Stomach (tissue), 9 donors: ENCODE data around the gene FGGY. TPM values are rescaled to one million over a fixed set of nuclear protein-coding genes. Genes with fewer than 3 reads are reported as not detected.

ENCODE experiments used
- DNase-seq, 2 donors: peaks; one replicate each; pipeline versions ENCODE4 v3.0.0 to v3.0.0-alpha.2; 2013 to 2019
- H3K27ac ChIP-seq, 5 donors: fragments of 200-600 bp in 4 of 5; sonication (generic) in 4 of 5; one replicate each; pipeline ENCODE4 v1.5.1; 2013 to 2019; ENCODE audit warnings: mild to moderate bottlenecking in 1 of 5, moderate library complexity in 1 of 5
- H3K27me3 ChIP-seq, 3 donors: fragments of 200-600 bp; sonication (generic); one replicate each; pipeline ENCODE4 v1.5.1; 2017 to 2019; ENCODE audit warnings: mixed run types in 1 of 3
- H3K36me3 ChIP-seq, 4 donors: fragments of 200-600 bp; sonication (generic); 1 replicate in 3 of 4; 2 replicates in 1 of 4; pipeline ENCODE4 v1.5.1; 2016 to 2019
- H3K4me1 ChIP-seq, 4 donors: fragments of 200-600 bp; sonication (generic); one replicate each; pipeline ENCODE4 v1.5.1; 2016 to 2019
- H3K4me3 ChIP-seq, 4 donors: fragments of 200-600 bp; sonication (generic) in 3 of 4; one replicate each; pipeline ENCODE4 v1.5.1; 2016 to 2019; ENCODE audit warnings: mild to moderate bottlenecking in 1 of 4
- H3K9me3 ChIP-seq, 4 donors: fragments of 200-600 bp; sonication (generic); one replicate each; pipeline ENCODE4 v1.5.1; 2016 to 2019
- EP300 ChIP-seq: sonication (generic); formaldehyde crosslinking; IDR thresholded peaks from one replicate; pipeline ENCODE4 v1.6.1; 2017; ENCODE audit warnings: antibody characterized with exemption
- POLR2A ChIP-seq, 4 donors: fragments of 450-650 bp; IDR thresholded peaks; one replicate each; pipeline ENCODE4 v1.6.1; 2016; ENCODE audit warnings: antibody characterized with exemption in 4 of 4, control low read depth in 2 of 4, mild to moderate bottlenecking in 1 of 4, moderate library complexity in 1 of 4
- POLR2AphosphoS5 ChIP-seq, 3 donors: sonication (generic); formaldehyde crosslinking; IDR thresholded peaks; one replicate each; pipeline ENCODE4 v1.6.1; 2016; ENCODE audit warnings: antibody characterized with exemption in 3 of 3
- WGBS, 5 donors: extraction: QIAGEN DNeasy Blood & Tissue Kit in 3 of 5; methylation state at CpG; one replicate each; pipeline versions ENCODE4 v1.1.5 to v1.1.7; 2013 to 2018; 5-methylcytosine and 5-hydroxymethylcytosine counted together
- intact Hi-C: fragments of 100-400 bp; cut with DNase I; formaldehyde crosslinking; loops from one replicate; pipeline ENCODE4 v1.15.1; 2023; ENCODE audit warnings: low total_unique reads
- polyA plus RNA-seq, 3 donors: library from polyadenylated mRNA; stranded (reverse); fragments of 200-250 nt; gene quantifications; one replicate each; pipeline ENCODE4 v1.2.3, GENCODE V29; 2013
- total RNA-seq, 5 donors: library from RNA; depleted of rRNA; stranded (reverse); fragments of >200 nt; gene quantifications; one replicate each; pipeline versions ENCODE4 v1.1.0 to v1.2.3, GENCODE V29; 2014 to 2016
- TF ChIP-seq, protein P1 (sequence below), 7 experiments: fragments of 450-650 bp in 4 of 7; fragments of 200-600 bp in 3 of 7; sonication (generic) in 3 of 7; IDR thresholded peaks; one replicate each; pipeline ENCODE4 v1.5.1; 2016 to 2019; ENCODE audit warnings: antibody characterized with exemption in 7 of 7, control low read depth in 2 of 7, mild to moderate bottlenecking in 1 of 7
- donor health status: healthy with polysubstance abuse.
- donor health status: Bipolar disorder and iron deficiency.
- donor health status: healthy.

Gene FGGY
- total and polyA plus RNA-seq, 8 donors: 6.2 to 40.6 (median 10.8) TPM

DNA sequence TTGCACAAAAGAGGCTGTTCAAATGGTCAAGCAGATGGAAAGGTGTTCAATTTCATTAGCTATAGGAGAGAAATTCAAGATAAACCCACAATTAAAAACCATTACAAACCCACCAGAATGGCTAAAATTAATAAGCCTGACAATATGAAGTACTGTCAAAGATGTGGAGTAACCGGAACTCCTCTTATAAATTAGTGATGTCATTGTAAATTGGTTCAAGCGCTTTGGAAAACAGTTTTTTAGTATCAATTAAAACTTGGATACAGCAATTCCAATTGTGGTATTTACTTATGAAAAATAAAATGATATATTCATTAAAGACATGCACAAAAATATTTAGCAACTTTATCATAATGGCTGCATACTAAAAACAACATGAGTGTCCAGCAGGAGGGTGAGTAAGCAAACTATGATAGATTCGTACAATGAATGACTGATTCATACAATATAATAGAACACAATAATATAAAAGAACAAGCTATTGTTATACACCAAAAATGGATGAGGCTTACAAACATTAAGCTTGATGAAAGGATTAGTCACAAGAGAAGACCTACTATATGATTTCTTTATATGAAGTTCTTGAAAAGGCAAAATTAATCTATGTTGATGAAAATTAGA is 38.4 kb upstream of the FGGY start:
- DNase-seq: no peak
- Histone ChIP-seq H3K4me1 (no peaks in the 10 kb centered on the region), H3K27me3 (no peaks in the 10 kb centered on the region), H3K9me3 (no peaks in the 10 kb centered on the region), H3K4me3 (no peak overlapping the region), H3K27ac (no peak overlapping the region), H3K36me3 (no peaks in the 10 kb centered on the region)
- intact Hi-C loops: no loop called here
- WGBS, 5 donors: 85 to 96% (median 91%) methylated on average over 3 of the region's 3 CpGs
- TF ChIP-seq POLR2A (IDR thresholded peaks at IDR 0.05) (no peak), EP300 (no peak), POLR2AphosphoS5 (IDR thresholded peaks at IDR 0.05) (no peak)
- TF ChIP-seq, protein P1, sequence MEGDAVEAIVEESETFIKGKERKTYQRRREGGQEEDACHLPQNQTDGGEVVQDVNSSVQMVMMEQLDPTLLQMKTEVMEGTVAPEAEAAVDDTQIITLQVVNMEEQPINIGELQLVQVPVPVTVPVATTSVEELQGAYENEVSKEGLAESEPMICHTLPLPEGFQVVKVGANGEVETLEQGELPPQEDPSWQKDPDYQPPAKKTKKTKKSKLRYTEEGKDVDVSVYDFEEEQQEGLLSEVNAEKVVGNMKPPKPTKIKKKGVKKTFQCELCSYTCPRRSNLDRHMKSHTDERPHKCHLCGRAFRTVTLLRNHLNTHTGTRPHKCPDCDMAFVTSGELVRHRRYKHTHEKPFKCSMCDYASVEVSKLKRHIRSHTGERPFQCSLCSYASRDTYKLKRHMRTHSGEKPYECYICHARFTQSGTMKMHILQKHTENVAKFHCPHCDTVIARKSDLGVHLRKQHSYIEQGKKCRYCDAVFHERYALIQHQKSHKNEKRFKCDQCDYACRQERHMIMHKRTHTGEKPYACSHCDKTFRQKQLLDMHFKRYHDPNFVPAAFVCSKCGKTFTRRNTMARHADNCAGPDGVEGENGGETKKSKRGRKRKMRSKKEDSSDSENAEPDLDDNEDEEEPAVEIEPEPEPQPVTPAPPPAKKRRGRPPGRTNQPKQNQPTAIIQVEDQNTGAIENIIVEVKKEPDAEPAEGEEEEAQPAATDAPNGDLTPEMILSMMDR (IDR thresholded peaks at IDR 0.05): no peak

DNA sequence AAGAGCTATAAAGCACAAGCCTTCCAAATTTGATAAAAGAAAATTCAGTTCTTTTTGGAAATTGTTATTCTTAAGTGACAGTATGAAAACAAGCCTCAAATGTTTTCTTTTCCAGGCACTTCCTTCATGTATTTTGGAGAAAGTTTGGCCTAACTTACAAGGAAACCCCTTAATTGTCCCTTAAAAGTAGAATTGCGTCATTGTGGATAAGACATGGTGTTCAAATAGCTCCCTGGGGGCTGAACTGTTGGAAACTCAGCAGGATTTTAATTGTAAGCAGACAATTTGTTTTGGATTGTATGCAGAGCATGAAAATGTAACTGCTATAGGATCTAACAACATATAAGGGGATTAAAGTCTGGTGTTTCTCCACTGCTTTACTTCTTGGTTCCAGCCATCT is 35.4 kb upstream of the FGGY start:
- 68 to 85% (median 77%) methylated on average over 1 of the region's 1 CpG for WGBS, 5 donors
- H3K36me3 ChIP-seq: no peaks in the 10 kb centered on the region
- TF ChIP-seq POLR2AphosphoS5 (IDR thresholded peaks at IDR 0.05) (no peak), EP300 (no peak), POLR2A (IDR thresholded peaks at IDR 0.05) (no peak)
- TF ChIP-seq, protein P1 (IDR thresholded peaks at IDR 0.05): no peak
- H3K27ac ChIP-seq: peak overlapping the region in 1 of 5 donors; percentile 13
- intact Hi-C loops: no loop called here
- H3K27me3 ChIP-seq: no peaks in the 10 kb centered on the region
- no peaks in the 10 kb centered on the region for H3K4me1 ChIP-seq
- no peak overlapping the region for H3K4me3 ChIP-seq
- no peaks in the 10 kb centered on the region for H3K9me3 ChIP-seq
- peak in 1 of 2 donors; percentile 77 for DNase-seq

DNA sequence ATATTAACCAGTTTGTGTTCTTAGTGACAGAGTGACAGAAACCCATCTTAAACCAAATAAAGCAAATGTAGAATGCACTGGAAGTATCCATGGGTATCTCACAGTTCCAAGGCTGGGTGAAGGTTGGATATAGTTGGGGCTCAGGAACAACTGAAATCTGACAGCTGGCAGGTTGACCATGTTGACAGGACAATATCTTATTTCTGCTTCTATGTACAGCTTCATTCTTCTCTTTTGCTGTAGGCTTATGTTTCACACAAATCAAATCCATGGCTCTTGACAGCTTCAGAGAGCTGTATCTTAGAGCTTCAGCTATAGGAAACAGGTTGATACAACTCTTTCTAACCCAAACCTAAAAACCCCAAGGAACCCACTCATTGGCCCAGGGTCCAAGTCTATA is 34.3 kb upstream of the FGGY start:
- no peaks in the 10 kb centered on the region for H3K36me3 ChIP-seq
- intact Hi-C loops: no loop called here
- no peaks in the 10 kb centered on the region for H3K27me3 ChIP-seq
- no peak overlapping the region for H3K27ac ChIP-seq
- no peaks in the 10 kb centered on the region for H3K4me1 ChIP-seq
- DNase-seq: no peak
- TF ChIP-seq POLR2A (IDR thresholded peaks at IDR 0.05) (no peak), POLR2AphosphoS5 (IDR thresholded peaks at IDR 0.05) (no peak)
- H3K9me3 ChIP-seq: no peaks in the 10 kb centered on the region
- no peak overlapping the region for H3K4me3 ChIP-seq

DNA sequence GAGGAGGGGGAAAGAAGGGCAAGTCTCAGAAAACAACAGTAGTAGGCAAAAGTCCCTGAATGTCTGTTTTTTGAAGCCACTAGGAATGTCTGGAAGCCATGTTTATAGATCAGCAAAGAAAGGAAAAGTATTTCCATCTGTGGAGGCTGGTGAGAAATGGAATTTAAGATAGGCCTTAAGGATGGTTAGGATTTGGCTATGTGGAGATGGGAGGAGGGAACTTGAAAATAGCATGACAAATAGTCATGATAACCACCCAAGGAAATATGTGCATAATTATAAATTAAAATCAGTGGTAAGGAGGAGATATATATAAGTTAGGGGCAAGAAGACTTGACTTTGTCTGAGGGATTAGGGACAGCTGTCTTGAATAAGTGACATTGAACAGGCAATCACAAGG is 33.8 kb upstream of the FGGY start:
- no peaks in the 10 kb centered on the region for H3K27me3 ChIP-seq
- H3K36me3 ChIP-seq: no peaks in the 10 kb centered on the region
- intact Hi-C loops: no loop called here
- TF ChIP-seq, protein P1 (IDR thresholded peaks at IDR 0.05): no peak
- TF ChIP-seq POLR2A (IDR thresholded peaks at IDR 0.05): no peak
- no peak for TF ChIP-seq EP300
- TF ChIP-seq POLR2AphosphoS5 (IDR thresholded peaks at IDR 0.05): no peak
- H3K27ac ChIP-seq: no peak overlapping the region
- H3K9me3 ChIP-seq: no peaks in the 10 kb centered on the region
- no peak for DNase-seq
- no peaks in the 10 kb centered on the region for H3K4me1 ChIP-seq
- H3K4me3 ChIP-seq: no peak overlapping the region

DNA sequence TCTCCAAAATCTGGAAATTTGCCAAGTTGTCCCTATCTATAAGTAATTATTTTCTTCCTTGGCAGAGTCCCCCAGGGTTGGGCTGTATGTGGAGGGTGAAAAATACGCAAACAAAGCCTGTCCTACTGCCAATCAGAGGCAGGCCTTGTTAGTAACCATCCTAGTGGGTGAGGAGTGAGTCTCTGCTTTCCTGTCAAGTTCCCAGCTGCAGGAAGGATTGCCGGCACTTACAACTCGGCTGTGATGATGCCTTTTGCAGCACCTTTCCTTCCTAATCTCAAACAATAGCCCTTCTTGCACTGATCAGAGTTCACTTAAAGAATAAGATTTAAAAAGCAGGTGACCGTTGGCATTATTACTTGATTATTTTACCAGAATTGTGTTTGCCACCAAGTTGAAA is 31.3 kb upstream of the FGGY start:
- H3K9me3 ChIP-seq: no peaks in the 10 kb centered on the region
- no peak for DNase-seq
- no peak overlapping the region for H3K4me3 ChIP-seq
- H3K36me3 ChIP-seq: no peaks in the 10 kb centered on the region
- TF ChIP-seq, protein P1 (IDR thresholded peaks at IDR 0.05): no peak
- TF ChIP-seq POLR2AphosphoS5 (IDR thresholded peaks at IDR 0.05) (no peak), EP300 (no peak), POLR2A (IDR thresholded peaks at IDR 0.05) (no peak)
- no peaks in the 10 kb centered on the region for H3K4me1 ChIP-seq
- intact Hi-C loops: no loop called here
- no peak overlapping the region for H3K27ac ChIP-seq
- no peaks in the 10 kb centered on the region for H3K27me3 ChIP-seq
- 78 to 94% (median 79%) methylated on average over 4 of the region's 4 CpGs for WGBS, 5 donors
